HG02885 (cell line): ENCODE data around the gene SH3BP5.

Source experiments
- ATAC-seq: cut with Tn5 transposase; IDR thresholded peaks from one replicate; pipeline ENCODE4 v1.9.1; 2021; ENCODE audit warnings: mild to moderate bottlenecking; ENCODE audit not compliant: unreplicated experiment, poor library complexity

Gene SH3BP5

DNA sequence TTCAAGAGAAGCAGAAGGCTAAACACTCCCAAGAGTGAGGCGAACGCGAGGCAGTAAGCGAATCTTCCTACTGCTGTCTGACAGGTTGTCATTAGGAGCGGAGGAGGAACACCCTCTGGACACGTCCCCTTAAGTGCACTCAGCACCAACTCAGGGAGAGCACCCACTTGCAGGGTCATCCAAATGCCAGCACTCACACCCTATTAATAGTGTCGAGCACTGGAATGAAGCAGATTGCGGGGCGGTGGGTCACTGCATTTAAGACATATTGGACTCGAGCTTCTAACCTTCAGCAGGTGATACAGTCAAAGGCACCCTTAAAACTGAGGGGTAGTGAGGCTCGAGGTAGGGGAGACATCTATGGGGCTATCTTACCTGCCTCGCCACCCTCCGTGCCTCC lies 28.7 kb downstream of the SH3BP5 start:
- no peak for ATAC-seq

DNA sequence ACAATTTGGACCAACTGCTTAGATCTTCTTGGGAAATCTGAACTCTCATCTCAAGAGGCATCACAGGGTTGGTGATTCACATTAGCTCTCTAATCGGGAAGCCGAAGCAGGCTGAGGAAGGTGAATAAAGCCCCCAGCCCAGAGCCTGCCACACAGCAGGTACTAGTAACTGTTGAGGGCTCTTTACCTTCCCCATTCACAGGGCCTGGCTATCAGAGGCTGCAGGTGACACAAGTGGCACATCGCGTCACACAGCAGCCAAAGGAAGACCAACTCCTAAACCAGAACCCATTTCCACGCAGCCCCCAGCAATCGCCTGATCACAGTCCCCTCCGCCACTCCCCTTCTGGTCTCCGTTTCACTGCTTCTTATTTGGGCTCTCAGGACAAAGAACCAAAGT lies 29.2 kb downstream of the SH3BP5 start:
- no peak for ATAC-seq

DNA sequence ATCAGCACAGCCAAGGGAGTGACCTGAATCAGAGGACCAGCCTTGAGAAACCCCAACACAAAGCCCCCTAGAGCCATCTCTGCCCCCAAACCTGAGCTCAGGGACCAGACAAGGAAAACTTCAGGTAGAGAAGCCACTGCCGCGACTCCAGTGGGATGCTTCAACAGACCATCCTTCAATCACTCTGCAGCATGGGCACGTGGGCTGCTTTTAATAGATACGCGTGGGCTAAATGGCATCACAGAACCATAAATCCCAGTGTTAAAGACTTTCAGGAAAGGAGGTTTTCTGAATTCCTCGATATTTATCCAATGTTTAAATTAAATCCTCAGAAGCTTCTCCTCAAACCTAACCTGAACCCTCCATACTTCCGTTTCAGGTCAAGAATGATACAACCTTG lies 30.6 kb downstream of the SH3BP5 start:
- ATAC-seq = no peak

DNA sequence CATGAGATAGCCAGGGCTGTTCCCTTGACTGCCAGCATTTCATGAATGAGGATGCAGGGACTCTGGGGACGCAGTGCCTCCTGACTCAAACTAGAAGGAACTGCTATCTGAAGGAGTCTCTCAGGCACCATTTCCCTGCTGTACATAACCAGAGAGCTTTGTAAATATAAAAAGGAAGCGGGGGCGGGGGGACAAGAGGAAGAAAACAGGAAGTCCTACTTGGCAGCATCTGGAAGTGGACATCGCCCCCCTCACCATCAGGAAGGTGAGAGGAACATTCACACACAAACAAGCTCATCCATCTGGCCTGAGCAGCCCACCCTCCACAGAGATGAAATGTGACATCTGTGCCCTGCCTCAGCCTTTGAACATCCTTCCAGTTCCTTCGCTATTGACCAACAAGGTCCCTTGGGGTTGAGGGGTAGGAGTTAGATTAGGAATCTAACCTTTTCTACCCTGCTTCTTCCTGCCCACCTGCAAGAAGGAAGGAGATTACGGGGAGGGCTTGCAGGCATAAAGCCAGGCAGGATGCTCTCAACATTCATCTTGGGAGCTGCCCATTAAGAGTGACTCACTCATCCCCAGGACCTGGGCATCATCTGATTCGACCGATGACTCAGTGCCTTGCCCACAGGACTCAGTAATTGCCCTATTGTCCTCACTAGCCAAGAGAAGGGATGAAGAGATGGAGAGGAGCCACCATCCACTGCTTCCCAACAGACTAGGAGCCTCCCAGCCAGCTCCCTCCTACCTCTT lies 31.9 kb downstream of the SH3BP5 start:
- no peak for ATAC-seq

DNA sequence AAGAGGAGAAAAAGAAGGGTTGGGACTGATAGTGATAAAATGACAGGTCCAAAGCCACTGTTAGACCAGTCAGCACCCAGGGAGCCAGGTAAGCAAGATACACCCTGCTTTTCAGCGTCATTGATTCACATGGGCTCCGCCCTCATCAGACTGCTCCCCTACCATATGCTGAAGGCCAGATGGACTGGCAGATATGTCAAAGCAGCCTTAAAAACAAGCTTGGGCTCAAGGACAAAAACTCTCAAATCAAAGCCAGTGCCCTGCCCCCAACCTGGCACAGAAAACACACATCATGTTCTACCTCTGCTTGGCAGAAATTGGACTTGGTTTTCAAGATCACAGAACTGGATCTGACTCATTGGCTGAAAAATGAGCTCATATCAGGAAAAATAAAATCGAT lies 33.4 kb downstream of the SH3BP5 start:
- ATAC-seq = no peak

DNA sequence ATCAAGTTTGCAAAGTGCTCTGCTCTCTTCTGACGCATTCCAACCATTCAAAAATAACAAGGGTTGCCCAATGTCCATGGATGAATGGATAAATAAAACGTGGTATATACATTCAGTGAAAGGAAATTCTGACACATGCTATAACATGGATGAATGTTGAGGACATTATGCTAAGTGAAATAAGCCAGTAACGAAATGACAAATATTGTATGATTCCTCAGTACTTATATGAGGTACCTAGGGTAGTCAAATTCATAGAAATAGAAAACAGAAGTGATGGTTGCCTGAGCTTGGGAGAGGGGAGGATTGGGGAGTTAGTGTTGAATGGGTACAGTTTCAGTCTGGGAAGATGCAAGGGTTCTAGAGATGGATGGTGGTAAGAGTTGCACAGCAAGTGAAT lies 33.9 kb downstream of the SH3BP5 start:
- no peak for ATAC-seq

DNA sequence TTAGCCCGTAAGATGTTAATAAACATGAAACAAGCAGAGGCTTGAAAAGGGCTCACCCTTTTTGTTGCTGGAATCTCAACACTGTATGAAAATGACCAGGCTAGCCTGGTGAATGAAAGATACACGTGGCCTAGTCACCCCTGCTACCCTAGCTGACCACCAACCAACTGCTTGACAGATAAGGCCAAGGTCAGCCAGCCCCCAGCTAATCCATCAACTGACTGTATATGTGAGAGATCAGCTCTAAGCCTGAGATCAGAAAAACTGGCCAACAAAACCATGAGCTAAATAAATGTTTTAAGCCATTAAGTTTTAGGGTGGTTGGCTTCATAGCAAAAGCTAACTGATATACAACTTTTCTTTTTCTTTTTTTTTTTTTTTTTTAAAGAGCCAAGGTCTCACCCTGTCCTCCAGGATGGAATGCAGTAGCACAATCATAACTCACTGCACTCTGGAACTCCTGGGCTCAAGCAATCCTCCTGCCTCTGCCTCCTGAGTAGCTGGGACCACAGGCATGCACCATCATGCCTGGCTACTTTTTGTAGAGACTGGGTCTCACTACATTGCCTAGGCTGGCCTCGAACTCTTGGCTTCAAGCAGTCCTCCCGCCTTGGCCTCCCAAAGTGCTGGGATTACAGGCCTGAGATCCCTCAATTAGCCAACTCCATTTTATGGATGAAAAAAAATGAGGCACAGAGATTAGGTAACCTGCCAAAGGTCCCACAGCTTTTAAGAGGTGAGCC lies 34.6 kb downstream of the SH3BP5 start:
- no peak for ATAC-seq

DNA sequence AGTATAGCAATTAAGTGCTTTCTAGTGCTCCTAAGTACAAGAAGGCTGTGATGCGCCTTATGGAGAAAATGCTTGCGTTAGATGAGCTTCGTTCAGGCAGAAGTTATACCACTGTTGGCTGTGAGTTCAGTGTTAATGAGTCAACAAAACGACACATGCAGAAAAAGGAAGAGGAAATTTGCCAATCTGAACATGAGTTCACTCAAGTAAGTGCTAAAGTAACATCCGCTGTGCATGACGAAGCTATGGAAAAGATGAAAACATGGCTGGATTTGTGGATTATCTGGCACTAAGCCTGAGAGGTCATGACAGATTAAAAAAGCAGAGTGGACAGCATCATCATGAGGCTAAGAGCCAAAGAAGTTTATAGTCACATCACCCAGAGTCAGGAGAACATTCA lies 36.9 kb downstream of the SH3BP5 start:
- ATAC-seq = no peak

DNA sequence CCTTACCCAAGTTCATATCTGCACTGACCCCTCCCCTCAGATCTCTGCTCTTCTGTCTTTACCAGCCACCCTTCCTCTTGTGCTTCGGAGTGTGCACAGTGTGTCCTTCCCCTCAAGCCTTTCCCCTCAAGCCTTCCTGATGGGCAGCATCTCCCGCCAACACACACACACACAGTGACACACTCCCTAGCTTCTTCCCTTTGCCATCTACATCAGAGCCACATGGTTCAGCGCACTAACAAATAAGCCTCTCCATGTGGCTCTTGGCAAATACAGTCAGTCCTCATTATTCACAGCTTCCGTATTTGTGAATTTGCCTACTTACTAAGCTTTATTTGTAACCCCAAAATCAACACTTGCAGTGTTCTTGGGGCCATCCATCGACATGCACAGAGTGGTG lies 37.5 kb downstream of the SH3BP5 start:
- no peak for ATAC-seq

DNA sequence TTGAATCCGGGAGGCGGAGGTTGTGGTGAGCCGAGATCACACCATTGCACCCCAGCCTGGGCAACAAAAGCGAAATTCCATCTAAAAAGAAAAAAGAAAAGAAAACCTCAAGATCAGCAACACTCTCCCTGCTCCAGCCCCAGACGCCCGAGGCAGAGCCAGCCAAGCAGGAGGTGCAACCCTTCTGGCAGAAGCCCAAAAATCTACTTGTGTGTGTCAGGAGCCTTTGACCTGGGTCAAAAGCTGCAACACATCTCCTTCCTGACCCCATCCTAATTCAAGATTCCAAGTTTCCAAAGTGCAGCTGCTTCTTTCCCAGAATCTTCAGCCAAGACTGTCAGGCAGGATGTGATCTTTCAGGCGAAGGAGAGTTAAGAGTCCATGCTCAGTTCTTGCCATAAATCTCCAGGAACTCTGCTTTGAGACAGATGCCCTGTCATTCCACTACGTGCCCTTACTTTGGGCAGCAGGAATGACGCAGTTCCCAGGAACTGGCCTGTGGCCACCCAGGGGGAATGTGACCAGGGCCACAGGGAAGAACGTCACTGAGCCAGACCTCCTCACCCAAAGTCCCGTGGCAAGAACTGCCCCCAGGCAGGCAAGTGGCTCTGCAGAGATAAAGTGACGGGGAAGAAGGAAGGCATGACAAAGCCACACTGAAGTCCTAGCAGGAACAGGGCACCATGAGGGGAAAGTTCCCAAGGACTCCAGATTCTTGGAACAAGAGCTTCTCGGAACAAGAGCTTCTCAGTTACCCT lies 39.4 kb downstream of the SH3BP5 start:
- no peak for ATAC-seq

DNA sequence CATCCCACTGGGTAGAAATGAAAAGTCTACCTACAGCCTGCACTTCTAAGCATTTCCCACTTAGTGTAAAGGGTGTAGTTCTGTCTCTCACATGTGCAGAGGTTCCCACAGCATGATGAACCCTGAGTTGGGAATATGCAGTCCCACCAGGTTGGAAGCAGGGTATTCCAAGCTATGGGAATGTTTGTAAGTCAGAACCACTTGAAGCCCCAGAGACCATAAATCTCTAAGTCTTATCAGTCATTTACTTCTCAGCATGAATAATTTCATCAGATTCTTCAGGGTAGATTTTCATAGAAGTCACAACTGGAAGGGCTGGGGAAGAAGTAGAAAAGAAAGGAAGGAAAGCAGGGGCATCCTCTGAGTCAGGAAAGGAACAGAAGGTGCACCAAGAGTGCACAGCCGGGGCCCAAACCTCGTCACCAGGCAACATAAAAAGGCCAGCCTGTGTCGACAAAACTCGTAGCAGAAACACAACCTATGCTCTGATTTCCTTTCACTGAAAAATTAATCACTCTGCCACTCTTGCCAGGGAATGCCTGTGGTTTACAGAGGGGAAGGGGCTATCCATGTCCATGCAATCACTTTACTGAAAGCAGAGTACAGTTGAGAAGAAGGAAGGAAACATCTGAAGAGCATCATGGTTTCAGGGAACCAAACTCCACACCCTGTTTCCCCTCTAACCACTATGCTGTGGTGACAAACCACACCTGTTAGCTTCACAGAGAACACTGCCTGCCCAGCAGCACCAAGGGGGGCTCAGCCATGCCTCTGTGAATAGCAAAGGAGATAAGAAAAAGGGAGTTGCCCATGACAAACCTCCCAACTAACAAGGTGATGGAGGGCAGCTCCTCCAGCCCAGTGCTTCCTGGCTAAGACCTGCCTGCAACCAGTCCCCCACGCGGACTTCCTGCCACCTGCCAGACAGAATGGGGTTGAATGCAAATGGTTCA lies 40.5 kb downstream of the SH3BP5 start:
- peak; percentile 84 for ATAC-seq

DNA sequence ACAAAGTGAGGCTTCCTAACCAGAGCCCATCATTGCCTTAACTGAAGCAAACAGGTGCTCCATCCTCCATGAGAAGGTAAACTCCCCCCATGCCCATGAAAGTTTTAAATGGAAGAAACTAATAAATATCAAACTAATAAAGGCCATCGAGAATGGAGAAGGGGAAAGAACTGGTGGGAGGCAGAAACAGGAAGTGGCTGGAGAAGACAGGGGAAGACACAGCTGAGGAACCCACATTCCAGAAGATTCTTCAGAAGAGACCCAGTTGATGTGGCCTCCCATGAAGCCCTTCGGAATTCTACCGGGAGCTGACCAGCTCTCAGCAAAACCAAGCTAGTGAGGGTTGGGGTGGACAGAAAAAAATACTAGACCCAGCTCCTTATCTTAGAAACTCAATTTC lies 41.6 kb downstream of the SH3BP5 start:
- no peak for ATAC-seq

DNA sequence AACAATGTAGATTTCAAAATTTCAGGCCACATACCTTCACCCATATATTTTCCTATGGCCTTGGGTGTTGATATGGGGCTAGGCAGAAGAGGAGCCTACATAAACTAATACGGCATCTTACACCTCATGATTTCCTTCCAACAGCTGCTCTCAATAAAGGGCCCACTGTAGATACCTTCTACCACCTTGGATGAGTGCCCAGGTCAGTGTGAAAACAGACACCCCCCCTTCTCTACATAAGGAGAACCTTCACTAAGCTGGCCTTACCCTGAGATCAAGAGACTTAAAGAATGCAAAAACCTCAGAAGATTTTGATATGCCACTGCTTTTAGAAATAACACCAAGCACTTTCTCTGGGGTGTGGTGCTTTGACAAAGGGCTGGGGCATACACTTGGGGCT lies 42.7 kb downstream of the SH3BP5 start:
- ATAC-seq = no peak

DNA sequence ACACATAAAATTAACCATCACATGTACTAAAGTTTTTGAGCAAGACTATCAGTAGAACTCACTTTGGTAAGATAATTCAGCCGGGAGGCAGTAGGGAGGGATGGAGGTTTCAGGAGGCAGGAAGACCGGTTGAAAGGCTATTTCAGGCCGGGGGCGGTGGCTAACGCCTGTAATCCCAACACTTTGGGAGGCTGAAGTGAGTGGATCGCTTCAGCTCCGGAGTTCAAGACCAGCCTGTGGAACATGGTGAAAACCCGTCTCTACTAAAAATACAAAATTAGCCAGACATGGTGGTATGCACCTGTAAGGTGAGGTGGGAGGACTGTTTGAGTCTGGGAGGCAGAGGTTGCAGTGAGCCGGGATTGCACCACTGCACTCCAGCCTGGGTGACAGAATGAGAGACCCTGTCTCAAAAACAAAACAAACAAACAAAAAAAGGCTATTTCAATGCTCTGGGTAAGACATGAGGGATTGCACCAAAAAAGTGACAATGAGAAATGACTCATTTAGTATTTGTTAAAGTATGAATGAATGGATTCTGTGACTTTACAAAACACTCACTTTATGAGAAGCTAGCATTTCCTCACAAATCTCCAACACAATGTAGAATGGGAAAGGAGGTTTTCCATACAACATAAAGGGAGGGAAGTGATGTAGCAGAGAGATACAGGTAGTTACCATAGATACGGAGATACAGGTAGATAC lies 43.9 kb downstream of the SH3BP5 start:
- ATAC-seq = no peak

DNA sequence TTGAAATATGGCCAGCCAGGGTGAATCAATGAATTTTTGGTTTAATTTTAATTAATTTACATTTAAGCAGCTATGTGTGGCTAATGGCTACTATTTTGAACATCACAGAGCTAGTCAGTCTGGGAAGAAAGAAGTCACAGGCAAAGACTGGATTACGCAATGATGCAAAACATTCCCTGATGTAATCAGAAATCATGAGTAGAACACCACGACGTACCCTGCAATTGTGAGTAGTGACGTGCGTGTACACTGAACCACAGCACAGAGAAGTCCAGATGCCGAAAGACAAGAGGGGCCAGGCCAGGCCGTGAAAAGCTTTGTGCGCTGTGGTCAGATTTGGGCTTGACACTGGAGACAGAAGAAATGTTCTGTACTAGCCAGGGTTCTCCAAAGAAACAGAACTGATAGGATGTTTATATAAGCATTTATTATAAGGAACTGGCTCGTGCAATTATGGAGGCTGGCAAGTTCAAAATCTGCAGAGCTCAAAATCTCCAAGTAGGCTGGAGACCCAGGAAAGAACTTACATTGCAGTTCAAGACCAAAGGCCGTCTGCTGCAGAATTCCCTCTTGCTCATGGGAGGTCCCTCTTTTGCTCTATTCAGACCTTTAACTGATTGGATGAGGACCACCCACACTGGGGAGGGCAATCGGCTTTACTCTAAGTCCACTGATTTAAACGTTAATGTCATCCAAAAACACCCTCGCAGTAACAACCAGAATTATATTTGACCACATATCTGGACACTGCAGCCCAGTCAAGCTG lies 44.6 kb downstream of the SH3BP5 start:
- no peak for ATAC-seq

DNA sequence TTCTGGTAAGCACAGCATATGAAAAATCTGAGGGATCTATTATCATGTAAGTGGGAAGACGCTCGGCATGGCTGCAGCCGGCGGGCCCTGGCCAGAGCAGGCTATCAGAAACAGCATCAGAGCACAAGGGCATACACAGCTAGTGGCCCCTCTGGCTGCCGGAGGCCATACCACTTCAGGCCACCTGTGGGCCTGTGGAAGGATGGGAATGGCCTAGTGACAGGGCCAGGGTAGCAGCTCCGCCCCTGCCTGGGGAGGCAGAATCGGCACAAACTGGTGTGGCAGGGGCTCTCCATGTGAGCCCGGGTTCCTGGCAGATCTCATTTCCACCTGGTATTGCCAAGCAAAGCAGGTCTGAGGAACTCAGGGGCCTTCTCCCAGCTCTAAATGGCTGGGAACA lies 46.4 kb downstream of the SH3BP5 start:
- no peak for ATAC-seq

DNA sequence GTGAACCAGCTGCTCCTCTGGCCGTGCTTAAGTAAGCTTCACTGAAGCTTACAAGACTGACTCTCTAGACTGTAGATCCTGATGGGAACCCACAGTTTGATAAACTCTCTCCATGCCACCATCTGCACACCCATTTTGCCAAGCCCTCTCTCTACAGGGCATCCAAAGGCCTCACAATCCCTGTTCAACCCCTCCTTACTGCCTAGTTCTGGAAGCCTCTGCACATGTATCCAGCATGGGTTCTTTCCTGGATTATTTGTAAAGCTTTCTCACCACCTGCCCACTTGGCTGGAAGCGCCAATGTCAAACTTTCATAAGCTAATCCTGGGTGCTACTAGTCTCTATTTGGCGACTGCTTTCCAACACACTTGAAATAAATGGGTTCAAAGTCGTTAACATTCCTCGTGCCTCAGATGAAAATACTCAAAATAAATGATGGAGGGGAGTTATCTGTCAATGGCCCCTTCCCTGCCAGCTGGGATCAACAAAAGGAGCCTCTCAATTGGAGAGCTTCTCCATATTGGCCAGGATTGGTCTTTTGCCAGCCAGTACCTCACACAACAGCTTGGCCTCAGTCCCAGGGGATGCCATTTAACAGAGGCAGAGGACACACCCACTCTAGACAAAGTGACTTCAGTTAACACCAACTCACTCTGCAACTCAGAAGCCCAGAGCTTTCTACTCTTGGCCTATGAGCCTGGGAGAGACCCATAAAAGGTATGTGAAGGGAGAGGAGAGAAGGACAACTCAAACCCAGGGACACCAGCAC lies 48.1 kb downstream of the SH3BP5 start:
- no peak for ATAC-seq

DNA sequence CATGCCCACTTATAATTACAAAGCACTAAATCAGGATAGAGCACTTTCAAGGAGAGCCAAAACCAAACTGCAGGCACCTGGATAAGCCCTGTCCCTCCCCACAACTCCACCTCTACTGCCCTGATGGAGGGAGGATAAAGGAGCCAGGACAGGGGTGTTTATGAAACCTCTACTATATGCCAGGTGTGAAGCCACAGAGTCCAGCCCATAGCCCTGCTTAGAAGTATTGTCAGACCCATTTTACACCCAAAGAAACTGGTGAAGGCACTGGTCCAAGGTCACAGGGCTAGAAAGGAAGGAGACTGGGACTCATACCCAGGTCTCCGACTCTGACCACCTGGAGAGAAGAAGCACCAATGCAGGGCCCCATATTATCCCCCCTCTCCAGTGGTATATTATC lies 48.7 kb downstream of the SH3BP5 start:
- ATAC-seq = no peak
